Measurements from ENCODE around the gene CDHR2.

CDHR2 gene

GRCh38 chr5:176601901-176602482 is 52.9 kb downstream of the CDHR2 start:
- no peak for TF ChIP-seq GATA3 (IDR thresholded peaks at IDR 0.05; ENCODE audit: low read depth, low read length)
- TF ChIP-seq GATA2 (IDR thresholded peaks at IDR 0.05; ENCODE audit: low read depth, low read length): no peak

- TF ChIP-seq GATA2 (IDR thresholded peaks at IDR 0.05; ENCODE audit: low read depth, low read length) (no peak), GATA3 (IDR thresholded peaks at IDR 0.05; ENCODE audit: low read depth, low read length) (no peak)
These were observed 53.9 kb downstream of the CDHR2 start for GRCh38 chr5:176603091-176603490.

- TF ChIP-seq GATA2 (IDR thresholded peaks at IDR 0.05; ENCODE audit: low read depth, low read length) (no peak), GATA3 (IDR thresholded peaks at IDR 0.05; ENCODE audit: low read depth, low read length) (no peak)
These were observed 56.9 kb downstream of the CDHR2 start for GRCh38 chr5:176606032-176606431.

- TF ChIP-seq GATA2 (IDR thresholded peaks at IDR 0.05; ENCODE audit: low read depth, low read length) (no peak), GATA3 (IDR thresholded peaks at IDR 0.05; ENCODE audit: low read depth, low read length) (no peak)
These were observed 57.7 kb downstream of the CDHR2 start for GRCh38 chr5:176606875-176607274.

- TF ChIP-seq GATA2 (IDR thresholded peaks at IDR 0.05; ENCODE audit: low read depth, low read length) (no peak), GATA3 (IDR thresholded peaks at IDR 0.05; ENCODE audit: low read depth, low read length) (no peak)
These were observed 59.1 kb downstream of the CDHR2 start for GRCh38 chr5:176608142-176608705.

- TF ChIP-seq GATA2 (IDR thresholded peaks at IDR 0.05; ENCODE audit: low read depth, low read length) (no peak), GATA3 (IDR thresholded peaks at IDR 0.05; ENCODE audit: low read depth, low read length) (no peak)
These were observed 60.0 kb downstream of the CDHR2 start for GRCh38 chr5:176608937-176609723.

GRCh38 chr5:176609724-176610434 is 60.7 kb downstream of the CDHR2 start, which contains the start of gene GPRIN1:
Gene GPRIN1, minus strand, starts transcription at chr5:176610156. Its CDS starts 10,322 bp downstream, at chr5:176599834.
- TF ChIP-seq GATA3 (IDR thresholded peaks at IDR 0.05; ENCODE audit: low read depth, low read length): no peak
- no peak for TF ChIP-seq GATA2 (IDR thresholded peaks at IDR 0.05; ENCODE audit: low read depth, low read length)

- TF ChIP-seq GATA2 (IDR thresholded peaks at IDR 0.05; ENCODE audit: low read depth, low read length) (no peak), GATA3 (IDR thresholded peaks at IDR 0.05; ENCODE audit: low read depth, low read length) (no peak)
These were observed 61.3 kb downstream of the CDHR2 start for GRCh38 chr5:176610435-176610773.

GRCh38 chr5:176611435-176611834 is 62.3 kb downstream of the CDHR2 start:
- TF ChIP-seq GATA3 (IDR thresholded peaks at IDR 0.05; ENCODE audit: low read depth, low read length) (no peak), GATA2 (IDR thresholded peaks at IDR 0.05; ENCODE audit: low read depth, low read length) (no peak)

GRCh38 chr5:176612008-176612407 is 62.9 kb downstream of the CDHR2 start:
- TF ChIP-seq GATA2 (IDR thresholded peaks at IDR 0.05; ENCODE audit: low read depth, low read length) (no peak), GATA3 (IDR thresholded peaks at IDR 0.05; ENCODE audit: low read depth, low read length) (no peak)

- TF ChIP-seq GATA2 (IDR thresholded peaks at IDR 0.05; ENCODE audit: low read depth, low read length): no peak; the same call in 1 of the 2 replicates
- no peak for TF ChIP-seq GATA3 (IDR thresholded peaks at IDR 0.05; ENCODE audit: low read depth, low read length)
These were observed 63.7 kb downstream of the CDHR2 start for GRCh38 chr5:176612855-176613254.

GRCh38 chr5:176614805-176615478 is 65.8 kb downstream of the CDHR2 start:
- no peak for TF ChIP-seq GATA3 (IDR thresholded peaks at IDR 0.05; ENCODE audit: low read depth, low read length)

- TF ChIP-seq GATA2 (IDR thresholded peaks at IDR 0.05; ENCODE audit: low read depth, low read length): no peak
- TF ChIP-seq GATA3 (IDR thresholded peaks at IDR 0.05; ENCODE audit: low read depth, low read length): no peak
These were observed 67.4 kb downstream of the CDHR2 start for GRCh38 chr5:176616511-176616910.

- TF ChIP-seq GATA2 (IDR thresholded peaks at IDR 0.05; ENCODE audit: low read depth, low read length): no peak
These were observed 69.6 kb downstream of the CDHR2 start for GRCh38 chr5:176618783-176619182.
